K562 treated with DMSO at 1 percent for 48 hours (cell line): ENCODE results near the gene HOXC9. TPM values are rescaled to one million over a fixed set of nuclear protein-coding genes. Genes with fewer than 3 reads are reported as not detected.

ENCODE experiments used
- total RNA-seq: library from RNA; unstranded; fragments of 300-600 nt; gene quantifications from 2 replicates; pipeline ENCODE4 v1.2.3, GENCODE V29; 2022; ENCODE audit warnings: low replicate concordance; ENCODE audit errors: extremely low read depth

Gene HOXC9
- not detected in 2 replicates for total RNA-seq

GRCh38 chr12:54000116-54001114 lies at the start of gene HOXC9:
TSS of gene HOXC9 (plus strand) at chr12:54000161. CDS start at chr12:54000189, 28 bp downstream.

GRCh38 chr12:53954694-53955035 lies 45.3 kb upstream of the HOXC9 start, which contains the start of gene HOXC12:
TSS of gene HOXC12 (plus strand) at chr12:53954903. CDS start at chr12:53954930, 27 bp downstream.

GRCh38 chr12:53972722-53973235 lies 27.2 kb upstream of the HOXC9 start, which contains the start of gene HOXC11:
TSS of gene HOXC11 (plus strand) at chr12:53973126. CDS start at chr12:53973242, 116 bp downstream.

GRCh38 chr12:53974084-53975063 lies 25.6 kb upstream of the HOXC9 start, which contains the start of gene HOTAIR:
TSS of gene HOTAIR (minus strand) at chr12:53974954.

DNA sequence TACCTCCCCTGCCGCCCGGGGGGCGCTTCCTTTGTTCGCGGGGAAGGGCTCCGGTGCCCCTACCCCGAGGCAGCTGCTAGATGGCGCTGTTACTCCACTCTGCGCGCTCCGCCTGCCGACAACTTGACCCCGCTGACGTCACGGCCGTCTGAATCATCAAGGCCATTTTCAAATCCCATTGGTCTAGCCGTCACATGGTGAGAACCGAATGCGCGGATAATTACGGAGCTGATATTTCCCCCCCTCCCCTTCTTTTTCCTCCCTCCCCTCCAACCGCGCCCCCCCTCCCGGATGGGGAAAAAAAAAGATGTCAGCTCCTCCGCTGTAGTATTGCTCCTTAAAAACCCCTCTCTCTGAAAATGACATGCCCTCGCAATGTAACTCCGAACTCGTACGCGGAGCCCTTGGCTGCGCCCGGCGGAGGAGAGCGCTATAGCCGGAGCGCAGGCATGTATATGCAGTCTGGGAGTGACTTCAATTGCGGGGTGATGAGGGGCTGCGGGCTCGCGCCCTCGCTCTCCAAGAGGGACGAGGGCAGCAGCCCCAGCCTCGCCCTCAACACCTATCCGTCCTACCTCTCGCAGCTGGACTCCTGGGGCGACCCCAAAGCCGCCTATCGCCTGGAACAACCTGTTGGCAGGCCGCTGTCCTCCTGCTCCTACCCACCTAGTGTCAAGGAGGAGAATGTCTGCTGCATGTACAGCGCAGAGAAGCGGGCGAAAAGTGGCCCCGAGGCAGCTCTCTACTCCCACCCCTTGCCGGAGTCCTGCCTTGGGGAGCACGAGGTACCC lies 14.9 kb upstream of the HOXC9 start, which contains the start of gene HOXC10:
Gene HOXC10, plus strand, starts transcription at position 246 of the 791 bp plus-strand sequence. Its CDS starts 114 bp downstream, at position 360.

DNA sequence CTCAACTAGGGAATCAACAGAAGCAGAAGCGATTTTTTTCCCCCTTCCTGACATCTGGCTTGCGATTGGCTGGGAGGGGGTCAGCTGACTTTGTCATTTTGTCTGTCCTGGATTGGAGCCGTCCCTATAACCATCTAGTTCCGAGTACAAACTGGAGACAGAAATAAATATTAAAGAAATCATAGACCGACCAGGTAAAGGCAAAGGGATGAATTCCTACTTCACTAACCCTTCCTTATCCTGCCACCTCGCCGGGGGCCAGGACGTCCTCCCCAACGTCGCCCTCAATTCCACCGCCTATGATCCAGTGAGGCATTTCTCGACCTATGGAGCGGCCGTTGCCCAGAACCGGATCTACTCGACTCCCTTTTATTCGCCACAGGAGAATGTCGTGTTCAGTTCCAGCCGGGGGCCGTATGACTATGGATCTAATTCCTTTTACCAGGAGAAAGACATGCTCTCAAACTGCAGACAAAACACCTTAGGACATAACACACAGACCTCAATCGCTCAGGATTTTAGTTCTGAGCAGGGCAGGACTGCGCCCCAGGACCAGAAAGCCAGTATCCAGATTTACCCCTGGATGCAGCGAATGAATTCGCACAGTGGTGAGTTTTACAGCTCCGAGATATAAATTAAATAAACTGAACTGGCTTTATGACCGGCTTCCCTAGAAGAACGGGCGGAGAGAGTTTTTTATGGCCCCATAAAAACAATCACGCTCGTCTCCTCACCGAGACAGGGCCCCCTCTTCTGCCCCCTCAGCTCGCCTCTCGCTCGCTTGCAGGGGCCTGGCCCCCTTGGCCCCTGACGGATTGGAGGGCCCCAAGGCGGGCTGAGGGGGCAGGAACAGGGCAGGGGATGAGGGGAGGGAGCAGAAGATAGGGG lies 28.6 kb downstream of the HOXC9 start, which contains the start of gene HOXC6:
Gene HOXC6, plus strand, starts transcription at position 127 of the 888 bp plus-strand sequence. Its CDS starts 82 bp downstream, at position 209.

DNA sequence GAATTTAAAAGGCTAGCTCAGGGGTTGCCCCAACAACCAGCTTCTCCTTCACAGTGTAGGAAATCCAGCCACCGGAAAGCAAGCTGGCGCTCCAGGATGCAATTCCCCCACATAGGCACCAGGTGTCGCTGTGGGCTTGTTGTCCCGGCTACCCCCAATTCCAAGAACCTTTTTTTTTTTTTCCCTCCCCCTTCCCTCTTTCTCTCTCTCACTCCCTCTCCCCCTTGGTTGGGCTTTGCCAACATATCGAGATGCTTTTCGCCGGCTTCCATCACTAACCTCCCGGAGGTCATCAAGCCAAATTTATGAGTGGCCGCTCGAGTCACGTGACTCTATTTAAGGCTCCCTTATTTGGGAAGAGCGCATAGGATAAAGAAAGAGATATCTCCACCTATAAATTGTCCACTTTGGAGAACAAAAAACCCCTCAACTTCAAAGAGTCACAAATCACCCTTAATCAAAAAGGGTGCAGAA lies 32.7 kb downstream of the HOXC9 start, which contains the start of gene HOXC5:
Gene HOXC5, plus strand, starts transcription at position 424 of the 474 bp plus-strand sequence. CDS start 73 bp downstream, outside the sequence.

Other genes with a start within 250 kb of the HOXC9 start
- gene CISTR, start 248.2 kb upstream of the HOXC9 start, total RNA-seq: not detected in 2 replicates
- gene HOXC13, start 61.3 kb upstream of the HOXC9 start, total RNA-seq: not detected in 2 replicates
- gene HOXC12, start 45.3 kb upstream of the HOXC9 start, total RNA-seq: not detected in 2 replicates
- gene HOXC11, start 27.0 kb upstream of the HOXC9 start, total RNA-seq: not detected in 2 replicates
- gene HOTAIR, start 25.2 kb upstream of the HOXC9 start, total RNA-seq: not detected in 2 replicates
- not detected in 2 replicates for gene HOXC10, start 15.0 kb upstream of the HOXC9 start, total RNA-seq
- not detected in 2 replicates for gene HOXC8, start 8.8 kb downstream of the HOXC9 start, total RNA-seq
- not detected in 2 replicates for gene HOXC6, start 28.3 kb downstream of the HOXC9 start, total RNA-seq
- gene HOXC5, start 32.9 kb downstream of the HOXC9 start, total RNA-seq: not detected in 2 replicates
- not detected in 2 replicates for gene HOXC4, start 53.7 kb downstream of the HOXC9 start, total RNA-seq
- gene SMUG1, start 188.8 kb downstream of the HOXC9 start, total RNA-seq: not detected in 2 replicates